Medulla oblongata (tissue), 1 donor: Measurements from ENCODE around the gene USP19.
A peak's percentile ranks its signal among the peaks of the same experiment; 100 is the strongest.

Experiments
- DNase-seq: peaks from one replicate; pipeline ENCODE4 v3.0.0-alpha.2; 2015; ENCODE audit errors: extremely low spot score

The USP19 gene

GRCh38 chr3:49120438-49121131 lies at the start of gene USP19:
Gene USP19 (minus strand): TSS chr3:49120823. CDS start chr3:49119145, 1,678 bp downstream.
- peak; percentile 96 for DNase-seq

GRCh38 chr3:49166752-49167556 lies 46.3 kb upstream of the USP19 start:
- DNase-seq = no peak

GRCh38 chr3:49165771-49166751 lies 45.4 kb upstream of the USP19 start, which contains the start of gene CCDC71:
Gene CCDC71 (minus strand): TSS chr3:49166331. CDS start chr3:49164208, 2,123 bp downstream.
- DNase-seq = peak; percentile 65

GRCh38 chr3:49164983-49165720 lies 44.5 kb upstream of the USP19 start:
- no peak for DNase-seq

GRCh38 chr3:49163609-49164008 lies 43.0 kb upstream of the USP19 start:
- no peak for DNase-seq

- no peak for DNase-seq
Observed at GRCh38 chr3:49162751-49163419, 42.3 kb upstream of the USP19 start.

- DNase-seq = peak; percentile 58
Observed at GRCh38 chr3:49161808-49162530, 41.3 kb upstream of the USP19 start.

GRCh38 chr3:49161197-49161596 lies 40.6 kb upstream of the USP19 start:
- no peak for DNase-seq

GRCh38 chr3:49158792-49159191 lies 38.2 kb upstream of the USP19 start:
- no peak for DNase-seq

GRCh38 chr3:49158103-49158709 lies 37.6 kb upstream of the USP19 start:
- no peak for DNase-seq

GRCh38 chr3:49157289-49157688 lies 36.7 kb upstream of the USP19 start:
- DNase-seq = no peak

- no peak for DNase-seq
Observed at GRCh38 chr3:49153349-49153912, 32.8 kb upstream of the USP19 start.

GRCh38 chr3:49151610-49152009 lies 31.0 kb upstream of the USP19 start:
- no peak for DNase-seq

GRCh38 chr3:49148159-49148558 lies 27.5 kb upstream of the USP19 start:
- no peak for DNase-seq

- DNase-seq = no peak
Observed at GRCh38 chr3:49140080-49140479, 19.5 kb upstream of the USP19 start.

- no peak for DNase-seq
Observed at GRCh38 chr3:49135499-49135898, 14.9 kb upstream of the USP19 start.

GRCh38 chr3:49134471-49135265 lies 14.0 kb upstream of the USP19 start:
- DNase-seq = no peak

- DNase-seq = peak; percentile 81
Observed at GRCh38 chr3:49133226-49133951, 12.8 kb upstream of the USP19 start.
